Erythroblast (primary cell): ENCODE measurements around the gene SYT5.

Experiments used
- DNase-seq, 2 experiments: peaks; one replicate each; lab custom pipeline; 2025; lab: John Stamatoyannopoulos, UW
- GATA1 ChIP-seq: IDR thresholded peaks from 2 replicates; pipeline ENCODE4 v1.6.1; 2011; ENCODE audit warnings: low read depth, mild to moderate bottlenecking, control low read depth, low read length, moderate library complexity
- POLR2A ChIP-seq: IDR thresholded peaks from 2 replicates; pipeline ENCODE4 v1.6.1; 2011; ENCODE audit warnings: mild to moderate bottlenecking, low read length

Gene SYT5

GRCh38 chr19:55132453-55133129, 47.5 kb downstream of the SYT5 start:
- TF ChIP-seq POLR2A = no peak
- no peak for TF ChIP-seq GATA1
- peak in 1 of 2 experiments; percentile 32 for DNase-seq

GRCh38 chr19:55131421-55131820, 48.7 kb downstream of the SYT5 start:
- no peak for DNase-seq
- TF ChIP-seq GATA1 = no peak
- TF ChIP-seq POLR2A = no peak
